Measurements from ENCODE around the gene SRMS.

SRMS gene

GRCh38 chr20:63498960-63499337, 48.6 kb downstream of the SRMS start, which contains the start of gene EEF1A2:
Gene EEF1A2 (minus strand): TSS chr20:63499083. CDS start chr20:63497763, 1,320 bp downstream.
- peak; percentile 44 for DNase-seq

GRCh38 chr20:63497946-63498935, 49.3 kb downstream of the SRMS start:
- DNase-seq, result no peak

- DNase-seq, result no peak
Observed at GRCh38 chr20:63497138-63497945, 50.2 kb downstream of the SRMS start.

GRCh38 chr20:63496596-63497120, 50.9 kb downstream of the SRMS start:
- no peak for DNase-seq

- DNase-seq, result peak; percentile 79
Observed at GRCh38 chr20:63495741-63496595, 51.6 kb downstream of the SRMS start.

GRCh38 chr20:63495167-63495720, 52.3 kb downstream of the SRMS start:
- no peak for DNase-seq

- DNase-seq, result no peak
Observed at GRCh38 chr20:63494420-63495166, 53.0 kb downstream of the SRMS start.

GRCh38 chr20:63494084-63494419, 53.5 kb downstream of the SRMS start:
- DNase-seq, result no peak

GRCh38 chr20:63493563-63494020, 54.0 kb downstream of the SRMS start:
- DNase-seq, result no peak

- DNase-seq, result no peak
Observed at GRCh38 chr20:63492982-63493381, 54.6 kb downstream of the SRMS start.

GRCh38 chr20:63492518-63492917, 55.0 kb downstream of the SRMS start:
- DNase-seq, result no peak

GRCh38 chr20:63491635-63492230, 55.8 kb downstream of the SRMS start:
- DNase-seq, result no peak

- no peak for DNase-seq
Observed at GRCh38 chr20:63491078-63491477, 56.5 kb downstream of the SRMS start.

Measured in stimulated activated CD4-positive, alpha-beta T cell treated with anti-CD3 and anti-CD28 coated beads, Interleukin-4, amount 100 ng/mL, for 24 hours (primary cell).